HG03103 (cell line): ENCODE results near the gene TMTC4.
"Not testable (repeated sequence)": the region's sequence is repeated elsewhere in the genome, so short reads cannot be mapped to it uniquely, and the experiment has no call there.

Experiments used
- ATAC-seq: cut with Tn5 transposase; IDR thresholded peaks from one replicate; pipeline ENCODE4 v1.9.1; 2021; ENCODE audit warnings: low read depth; ENCODE audit not compliant: unreplicated experiment

The TMTC4 gene

DNA sequence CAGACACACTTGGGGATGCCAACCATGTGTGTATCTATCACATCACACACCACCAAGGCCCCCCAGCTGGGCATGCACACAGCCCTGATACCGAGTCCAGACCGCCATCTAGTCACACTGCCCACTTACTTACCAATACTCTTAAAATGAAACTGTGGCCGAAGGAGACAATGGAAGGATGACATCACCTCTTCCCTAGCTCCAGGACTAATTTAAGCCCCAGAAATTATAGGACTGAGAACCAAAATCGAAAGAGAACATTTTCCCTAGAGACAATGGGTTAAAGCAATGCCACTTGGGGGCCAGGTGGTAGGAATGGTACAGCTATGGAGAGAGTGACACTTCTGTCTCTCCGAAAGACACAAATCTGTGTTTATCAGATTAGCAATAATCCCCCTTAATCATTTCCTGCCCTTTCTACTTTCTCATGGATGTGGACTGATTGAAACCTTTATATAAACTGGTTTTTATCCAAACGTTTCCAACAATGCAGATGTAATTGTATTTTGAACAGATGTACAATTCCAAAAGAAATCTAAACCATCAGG lies 85.3 kb downstream of the TMTC4 start:
- no peak for ATAC-seq

DNA sequence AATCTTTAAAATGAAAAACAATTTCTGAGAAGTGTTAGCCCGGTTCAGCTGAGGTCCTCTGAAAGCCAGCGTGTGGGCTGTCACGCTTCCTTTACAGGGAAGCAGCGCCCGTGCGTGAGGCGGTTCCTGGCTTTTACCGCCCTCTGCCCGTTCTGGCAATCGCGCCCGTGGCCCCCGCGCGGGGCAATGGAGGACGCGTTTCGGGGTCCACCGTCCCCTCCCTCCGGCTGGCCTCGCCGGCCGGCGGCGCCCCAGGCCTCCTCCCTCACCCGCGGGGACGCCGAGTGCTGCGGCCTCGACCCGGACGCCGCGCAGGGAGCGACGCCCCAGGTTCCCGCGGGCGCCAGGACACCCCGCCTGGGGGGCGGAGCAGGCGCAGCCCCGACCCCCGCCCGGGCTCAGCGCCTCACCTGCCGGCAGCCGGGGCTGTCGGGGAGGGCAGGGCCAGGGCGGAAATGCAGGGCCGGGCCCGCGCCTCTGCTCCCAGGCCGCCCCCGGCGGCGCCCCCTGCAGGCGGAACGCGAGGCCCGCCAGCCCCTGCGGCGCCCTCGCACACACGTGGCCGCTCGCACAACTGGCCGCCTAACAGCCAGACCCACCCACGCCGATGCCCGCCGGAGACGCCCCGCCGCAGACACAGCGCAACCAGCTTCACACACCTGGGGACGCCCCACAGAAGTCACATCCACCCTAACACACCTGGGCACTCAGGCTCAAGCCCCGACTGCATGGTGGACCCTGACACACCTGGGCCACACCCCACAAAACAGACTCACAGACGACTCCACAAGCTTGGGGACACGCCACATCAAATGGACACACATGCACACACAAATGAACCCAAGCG lies 86.0 kb downstream of the TMTC4 start, which contains the start of gene GGACT:
Gene GGACT (minus strand): TSS at position 459 of the 847 bp plus-strand sequence. CDS start 56,198 bp downstream, outside the sequence.
- peak; percentile 96 for ATAC-seq

DNA sequence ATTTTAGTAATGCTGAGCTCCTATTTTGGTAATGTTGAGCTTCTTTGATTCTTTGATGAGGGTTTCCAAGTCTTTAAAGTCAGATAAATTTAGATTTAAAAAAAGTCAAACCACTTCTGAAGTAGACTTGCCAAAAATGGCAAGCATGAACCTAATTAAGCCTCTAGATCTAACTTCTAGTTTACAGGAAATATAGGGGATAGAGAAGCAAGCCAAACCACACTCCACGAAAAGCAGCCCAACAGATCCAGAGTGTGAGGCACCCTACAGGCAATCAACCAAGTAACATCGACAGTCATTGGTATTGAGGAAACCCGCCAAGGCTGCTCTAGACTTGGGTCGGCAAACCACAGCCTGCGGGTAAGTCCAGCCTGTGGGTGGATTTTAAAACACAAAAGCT lies 89.7 kb downstream of the TMTC4 start:
- ATAC-seq: no peak

DNA sequence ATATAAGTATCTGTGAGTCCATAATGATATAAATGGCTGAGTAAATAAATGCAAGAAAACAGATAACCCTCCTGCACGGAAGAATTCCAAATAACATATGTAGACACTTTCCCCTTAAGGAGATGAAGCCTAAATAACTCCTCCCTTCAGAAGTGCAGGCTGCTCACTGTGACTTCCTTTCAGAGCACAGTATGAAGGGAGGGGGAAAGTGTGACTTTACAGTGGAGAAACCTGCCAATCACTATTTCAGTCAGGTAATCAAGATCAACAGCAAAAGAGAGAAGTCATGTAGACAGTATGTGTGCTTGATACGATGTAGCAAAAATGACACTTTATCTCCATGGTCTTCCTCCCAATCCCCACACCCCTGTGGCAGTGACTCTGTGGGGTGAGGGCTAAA lies 93.1 kb downstream of the TMTC4 start:
- ATAC-seq: no peak

DNA sequence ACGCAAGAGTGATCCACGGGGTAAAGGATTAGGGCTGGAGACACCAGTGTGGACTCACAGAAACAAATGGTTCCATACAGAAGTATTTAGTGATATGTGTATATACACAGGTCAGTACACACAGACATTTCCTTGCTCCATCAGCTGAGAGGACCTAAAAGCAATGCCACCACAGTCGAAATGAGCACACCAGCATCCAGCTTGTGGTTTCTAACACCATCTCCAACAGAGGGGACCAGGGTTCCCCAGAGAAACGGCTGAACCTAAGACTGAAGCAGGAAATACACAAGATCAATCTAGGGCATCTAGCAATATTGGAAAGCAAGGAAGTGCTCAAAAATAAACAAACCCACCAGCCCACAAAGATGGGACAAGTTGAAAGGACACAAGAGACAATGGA lies 93.6 kb downstream of the TMTC4 start:
- ATAC-seq: no peak

DNA sequence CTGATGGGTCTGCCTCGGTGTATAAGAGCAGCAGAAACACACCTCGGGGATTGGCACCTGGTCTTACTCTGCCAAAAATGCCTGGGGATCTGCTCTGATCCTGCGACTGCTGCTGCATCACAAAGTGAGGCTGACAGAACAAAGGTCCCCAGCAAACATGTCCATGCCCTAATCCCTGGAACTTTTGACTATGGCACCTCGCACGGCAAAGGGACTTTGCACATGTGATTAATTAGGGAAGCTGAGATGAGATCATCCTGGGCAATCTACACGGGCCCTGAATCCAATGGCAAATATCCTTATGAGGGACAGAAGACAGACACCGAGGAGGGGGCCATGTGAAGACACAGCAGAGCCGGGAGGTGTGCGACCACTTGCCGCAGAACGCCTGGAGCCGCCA lies 94.5 kb downstream of the TMTC4 start:
- no peak for ATAC-seq

DNA sequence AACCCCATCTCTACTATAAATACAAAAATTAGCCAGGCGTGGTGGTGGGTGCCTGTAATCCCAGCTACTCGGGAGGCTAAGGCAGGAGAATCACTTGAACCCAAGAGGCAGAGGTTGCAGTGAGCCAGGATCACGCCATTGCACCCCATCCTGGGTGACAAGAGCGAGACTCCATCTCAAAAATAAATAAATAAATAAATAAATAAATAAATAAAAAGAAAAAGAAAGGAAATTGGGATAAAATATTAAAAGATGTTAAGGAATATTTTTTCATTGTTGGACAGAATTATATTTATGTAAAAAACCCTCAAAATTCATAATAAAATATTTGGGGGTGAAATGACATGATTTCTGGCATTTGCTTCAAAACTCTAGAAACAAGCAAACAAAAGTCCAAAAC lies 97.4 kb downstream of the TMTC4 start:
- not testable (repeated sequence) for ATAC-seq

DNA sequence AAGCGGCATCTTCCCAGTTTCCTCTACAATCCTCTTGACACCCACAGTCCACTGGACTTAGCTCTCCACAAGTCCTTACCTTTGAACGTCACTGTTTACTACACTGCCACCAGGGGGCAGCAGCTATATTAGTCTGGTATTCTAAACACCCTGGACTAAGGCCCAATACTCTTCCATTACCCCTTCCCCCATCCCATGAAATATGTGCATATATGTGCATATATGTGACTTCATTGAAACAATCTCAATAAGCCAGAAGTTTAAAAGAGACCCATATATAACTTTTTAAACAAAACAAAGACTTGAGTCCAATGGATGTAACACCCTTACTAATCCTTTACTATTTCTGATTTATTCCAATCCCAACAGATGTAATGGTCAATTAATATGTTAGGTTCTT lies 101.5 kb downstream of the TMTC4 start:
- peak; percentile 96 for ATAC-seq

DNA sequence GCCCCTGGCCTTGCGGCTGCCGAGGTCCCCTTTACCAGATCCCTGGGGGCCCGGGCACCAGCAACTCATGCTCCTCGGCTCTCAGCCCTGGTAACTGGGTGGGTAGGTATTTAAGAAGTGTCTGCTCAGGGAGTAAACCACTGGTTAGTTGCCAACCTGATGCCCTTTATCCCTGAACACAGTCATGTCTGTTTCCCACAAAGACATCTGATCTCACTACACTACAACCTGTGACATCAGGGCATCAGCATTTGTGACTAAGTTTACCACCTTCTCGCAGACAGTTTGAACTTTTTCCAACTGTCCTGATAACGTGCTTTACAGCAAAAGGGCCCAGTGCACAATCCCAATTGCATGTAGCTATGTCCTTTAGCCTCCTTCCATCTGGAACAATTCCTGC lies 108.1 kb downstream of the TMTC4 start:
- ATAC-seq: no peak

DNA sequence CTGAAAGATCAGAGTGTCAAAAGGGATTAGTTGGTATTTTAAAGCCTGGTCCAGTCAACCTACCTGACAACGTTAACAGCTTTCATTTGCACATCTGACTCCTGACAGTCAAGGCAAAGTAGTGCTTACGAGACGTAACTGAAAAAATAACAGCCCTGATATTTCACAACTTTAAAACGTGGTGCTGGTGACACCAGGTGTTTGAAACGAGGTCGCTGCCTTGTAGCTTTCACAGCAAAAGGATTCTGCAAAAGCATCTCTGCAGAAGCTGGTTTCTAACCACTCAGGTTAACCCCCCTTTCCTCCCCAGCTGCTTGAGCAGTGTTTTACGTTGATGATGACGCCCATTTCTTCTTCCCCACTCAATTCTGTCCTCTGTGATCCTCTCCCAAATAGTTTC lies 109.3 kb downstream of the TMTC4 start:
- ATAC-seq: no peak

DNA sequence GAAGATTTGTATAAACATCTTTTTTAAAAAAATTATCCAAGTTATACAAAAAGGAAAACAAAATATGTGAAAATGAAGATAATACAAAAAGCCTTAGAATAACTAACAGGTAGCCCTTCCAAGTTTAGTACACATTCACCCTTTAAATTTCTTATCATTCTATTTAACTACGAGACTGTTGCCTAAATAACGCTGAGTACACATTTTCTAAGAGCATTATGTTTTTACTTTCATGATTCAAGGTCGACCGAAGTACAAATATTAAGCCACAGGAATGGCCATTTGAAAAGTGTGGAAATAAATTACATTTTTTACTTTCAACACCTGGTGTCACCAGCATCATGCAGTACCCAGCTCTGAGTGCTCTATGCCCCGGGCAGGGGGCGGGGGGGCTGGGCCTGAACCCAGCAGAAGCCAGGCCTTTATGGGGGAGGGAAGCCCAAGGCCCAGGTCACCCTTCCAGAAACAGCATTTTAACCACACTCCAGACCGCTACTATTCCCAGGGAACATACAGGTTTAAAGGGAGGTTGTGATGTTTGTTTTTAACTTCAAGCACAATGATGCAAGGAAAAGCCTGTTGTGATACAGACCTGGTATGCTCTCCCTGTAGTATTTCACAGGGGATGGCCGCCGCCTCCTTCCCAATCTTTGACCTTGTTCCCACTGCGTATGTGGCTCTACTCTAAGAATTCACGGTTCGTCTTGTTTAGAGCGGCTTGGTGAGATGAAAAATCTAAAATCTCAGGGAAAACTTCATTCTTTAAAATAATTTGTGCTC lies 110.0 kb downstream of the TMTC4 start:
- ATAC-seq: no peak

DNA sequence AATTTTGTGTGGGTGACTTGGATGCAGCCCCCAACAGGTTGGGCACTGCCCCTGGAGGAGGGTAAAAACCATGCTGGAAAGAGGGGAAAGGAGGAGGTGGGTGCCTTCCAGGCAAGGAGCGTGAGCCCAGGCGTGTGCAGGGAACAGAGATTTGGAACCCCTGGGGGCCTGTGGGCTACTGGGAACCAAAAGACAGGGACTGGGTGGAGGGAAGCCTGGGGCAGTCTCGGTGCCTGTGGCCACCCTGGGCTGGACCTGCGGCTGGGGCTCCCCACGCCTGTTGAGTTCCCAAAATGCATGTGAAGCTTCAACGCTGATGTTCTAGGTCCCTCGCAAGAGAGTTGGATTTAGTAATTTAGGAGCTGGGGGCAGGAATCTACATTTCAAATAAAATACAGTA lies 110.8 kb downstream of the TMTC4 start:
- no peak for ATAC-seq

DNA sequence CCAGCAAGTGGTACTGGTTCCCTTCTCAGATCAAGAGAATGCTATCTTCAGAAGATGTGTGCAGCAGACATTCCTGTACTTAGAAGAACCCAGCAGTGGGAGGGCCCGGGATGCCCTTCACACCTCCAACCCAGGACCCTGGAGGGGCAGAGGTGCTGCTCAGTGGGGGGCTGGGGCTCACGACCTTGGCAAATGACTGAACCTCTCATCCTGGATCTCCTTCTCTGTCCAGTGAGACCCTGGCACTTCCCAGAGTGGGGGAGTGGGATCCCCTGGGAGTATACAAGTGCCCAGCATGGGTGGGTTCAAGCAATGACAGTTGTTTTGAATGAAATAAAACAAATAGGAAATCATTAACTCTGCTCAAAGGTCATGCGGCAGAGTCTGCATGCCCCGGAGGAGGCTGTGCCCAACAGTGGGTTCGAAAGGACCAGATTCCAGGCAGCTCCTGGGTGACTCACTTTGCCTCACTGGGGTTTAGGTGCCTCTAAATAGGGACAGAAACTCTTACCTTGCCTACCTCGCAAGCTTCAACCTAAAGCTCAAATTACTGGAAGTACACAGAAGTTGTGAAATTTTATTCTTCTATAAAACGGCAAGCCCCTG lies 112.9 kb downstream of the TMTC4 start:
- ATAC-seq: no peak

DNA sequence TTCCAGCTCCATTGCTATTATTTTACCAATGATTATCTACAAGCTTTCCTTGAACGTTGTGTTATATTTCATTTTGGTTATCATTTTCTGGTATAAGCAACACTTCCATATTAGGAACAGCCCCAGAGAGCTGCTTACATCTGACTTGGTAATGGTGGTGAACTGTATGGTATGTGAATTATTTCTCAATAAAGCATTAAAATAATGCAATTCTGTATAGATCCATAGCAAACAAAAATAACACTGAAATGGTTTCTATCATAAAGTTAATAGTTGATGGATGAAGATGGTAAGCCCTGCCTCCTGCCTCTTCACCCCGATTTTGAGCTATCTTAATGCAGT lies 113.5 kb downstream of the TMTC4 start:
- ATAC-seq: no peak

DNA sequence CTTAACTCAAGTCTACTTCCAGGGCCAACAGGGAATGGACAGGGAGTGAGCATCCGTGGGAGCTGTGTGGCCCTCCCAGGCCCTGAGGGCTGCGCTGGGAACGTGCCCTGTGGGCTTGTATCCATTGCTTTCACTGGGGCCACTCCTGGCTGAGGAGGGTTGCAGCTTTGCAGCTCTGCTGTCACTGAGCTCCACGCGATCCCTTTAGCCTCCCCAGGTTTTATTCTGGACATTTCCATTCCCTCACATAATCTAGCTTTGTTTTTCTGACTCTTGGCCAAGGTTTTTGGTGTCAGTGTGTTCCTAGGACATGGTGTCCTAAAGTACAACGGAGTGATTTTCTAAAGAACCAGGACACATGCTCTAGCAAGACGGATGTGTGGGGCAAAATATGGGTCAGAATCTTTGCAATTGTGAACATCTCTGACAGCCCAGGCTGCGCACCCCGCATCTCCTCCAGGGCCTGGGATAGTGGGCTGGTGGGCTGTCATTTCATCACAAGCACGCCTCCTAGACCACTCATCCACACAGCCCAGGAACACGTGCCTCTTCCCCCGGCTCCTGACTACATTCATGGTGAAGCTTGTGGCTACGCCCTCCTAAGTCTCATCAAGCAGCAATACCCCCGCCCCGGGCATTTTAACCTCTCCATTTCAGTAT lies 114.0 kb downstream of the TMTC4 start:
- ATAC-seq: no peak

DNA sequence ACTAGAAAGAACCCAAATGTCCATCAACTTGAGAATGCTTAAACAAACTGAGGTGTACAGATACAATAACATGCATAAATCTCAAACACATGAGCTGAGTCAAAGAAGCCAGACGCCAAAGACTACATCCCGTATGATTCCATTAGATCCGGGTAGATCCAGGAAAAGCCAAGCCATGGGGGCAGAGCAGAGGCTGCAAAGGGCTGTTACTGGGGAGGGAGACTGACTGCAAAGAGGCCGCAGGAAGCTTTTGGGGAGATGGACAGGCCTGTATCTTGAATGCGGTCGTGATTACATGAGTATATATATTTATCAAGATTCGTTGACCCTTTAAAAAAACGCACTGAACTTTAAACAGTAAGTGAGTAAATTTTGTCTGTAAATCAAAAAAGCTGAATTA lies 114.7 kb downstream of the TMTC4 start:
- no peak for ATAC-seq
